Stomach smooth muscle (tissue), 2 donors: ENCODE measurements around the gene KRTDAP.

Experiments
- H3K27ac ChIP-seq: one replicate; pipeline ENCODE4 v1.7.0; 2013; ENCODE audit warnings: mild to moderate bottlenecking, low read length, inconsistent platforms
- H3K27me3 ChIP-seq, 2 donors: one replicate each; pipeline ENCODE4 v1.7.0; 2013; ENCODE audit warnings: low read length in 2 of 2; ENCODE audit not compliant: insufficient read depth in 2 of 2, control insufficient read depth in 1 of 2
- H3K36me3 ChIP-seq, 2 donors: one replicate each; pipeline ENCODE4 v1.7.0; 2013; ENCODE audit warnings: low read length in 2 of 2; ENCODE audit not compliant: control insufficient read depth in 2 of 2, insufficient read depth in 2 of 2
- H3K4me1 ChIP-seq: one replicate; pipeline ENCODE4 v1.7.0; 2013; ENCODE audit warnings: low read length; ENCODE audit not compliant: control insufficient read depth, insufficient read depth
- H3K4me3 ChIP-seq, 2 donors: one replicate each; pipeline ENCODE4 v1.7.0; 2013; ENCODE audit warnings: low read length in 2 of 2
- H3K9ac ChIP-seq, 2 donors: one replicate each; pipeline ENCODE4 v1.7.0; 2013; ENCODE audit warnings: low read length in 2 of 2, mild to moderate bottlenecking in 1 of 2
- H3K9me3 ChIP-seq, 2 donors: one replicate each; pipeline ENCODE4 v1.7.0; 2013; ENCODE audit warnings: low read length in 2 of 2; ENCODE audit not compliant: control insufficient read depth in 2 of 2
- donor health status: healthy.
- donor health status: Pancreatic carcinoma.

Gene KRTDAP

DNA sequence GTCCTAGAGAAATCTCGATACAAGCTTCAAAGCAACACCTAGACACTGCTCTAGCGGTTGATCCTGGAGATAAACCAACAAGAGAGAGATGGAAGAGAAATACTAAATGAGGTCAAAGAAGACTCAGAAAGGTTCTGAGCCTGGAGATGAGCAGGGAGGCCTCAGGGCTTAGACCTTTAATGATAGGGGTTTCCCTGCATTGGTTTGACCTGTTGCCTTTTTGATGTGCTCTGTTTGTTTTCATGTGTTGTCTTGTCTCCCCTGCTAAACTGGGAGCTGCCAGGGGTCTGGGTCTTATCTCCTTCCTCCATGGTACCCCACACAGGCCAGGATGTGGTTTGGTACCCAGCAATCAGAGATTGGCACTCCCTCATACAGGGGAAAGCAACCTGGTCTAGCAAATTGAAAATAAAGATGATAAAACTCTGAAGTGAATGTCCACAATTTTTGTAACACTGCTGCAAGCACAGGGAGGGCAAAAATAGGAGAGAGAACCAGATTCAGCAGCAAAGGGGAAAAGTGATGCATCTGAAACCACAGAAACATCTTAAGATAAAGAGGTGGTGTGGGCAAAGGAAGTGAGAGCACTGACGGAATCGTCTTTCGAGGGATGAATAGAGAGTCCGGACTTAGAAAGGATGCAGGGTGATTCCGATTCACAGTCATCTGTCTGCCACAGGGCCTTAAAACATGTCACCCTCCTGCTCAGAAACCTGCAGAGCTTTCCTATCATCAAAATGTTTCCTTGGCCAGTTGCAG is 38.7 kb downstream of the KRTDAP start:
- Histone ChIP-seq H3K36me3 (no peaks in the 10 kb centered on the region), H3K4me1 (no peaks in the 10 kb centered on the region), H3K9ac (no peak overlapping the region), H3K9me3 (no peaks in the 10 kb centered on the region), H3K27ac (no peak overlapping the region), H3K4me3 (no peak overlapping the region), H3K27me3 (no peaks in the 10 kb centered on the region)

DNA sequence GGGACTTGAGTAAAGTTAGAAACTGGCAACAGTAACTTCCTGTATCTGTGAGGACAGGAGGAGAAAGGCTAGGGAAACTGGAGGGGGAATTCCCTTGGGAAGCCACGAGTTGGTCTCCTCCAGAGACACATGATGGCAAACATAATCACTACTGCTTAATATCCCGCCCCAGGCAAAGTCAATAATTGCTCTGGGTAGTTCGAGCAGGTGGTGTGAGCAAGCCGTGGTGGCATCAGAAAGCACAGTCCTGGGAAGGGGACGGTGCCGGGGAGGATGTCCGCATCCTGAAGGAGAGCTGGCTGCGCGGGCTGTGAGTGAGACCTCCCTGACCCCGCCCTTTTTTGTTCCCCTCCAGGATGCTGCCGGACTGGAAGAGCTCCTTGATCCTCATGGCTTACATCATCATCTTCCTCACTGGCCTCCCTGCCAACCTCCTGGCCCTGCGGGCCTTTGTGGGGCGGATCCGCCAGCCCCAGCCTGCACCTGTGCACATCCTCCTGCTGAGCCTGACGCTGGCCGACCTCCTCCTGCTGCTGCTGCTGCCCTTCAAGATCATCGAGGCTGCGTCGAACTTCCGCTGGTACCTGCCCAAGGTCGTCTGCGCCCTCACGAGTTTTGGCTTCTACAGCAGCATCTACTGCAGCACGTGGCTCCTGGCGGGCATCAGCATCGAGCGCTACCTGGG is 40.8 kb downstream of the KRTDAP start:
- Histone ChIP-seq H3K27me3 (peaks cover 0 to 4% of the 10 kb centered on the region in 2 donors), H3K4me3 (no peak overlapping the region), H3K4me1 (no peaks in the 10 kb centered on the region), H3K36me3 (no peaks in the 10 kb centered on the region), H3K9ac (no peak overlapping the region), H3K9me3 (no peaks in the 10 kb centered on the region), H3K27ac (no peak overlapping the region)

DNA sequence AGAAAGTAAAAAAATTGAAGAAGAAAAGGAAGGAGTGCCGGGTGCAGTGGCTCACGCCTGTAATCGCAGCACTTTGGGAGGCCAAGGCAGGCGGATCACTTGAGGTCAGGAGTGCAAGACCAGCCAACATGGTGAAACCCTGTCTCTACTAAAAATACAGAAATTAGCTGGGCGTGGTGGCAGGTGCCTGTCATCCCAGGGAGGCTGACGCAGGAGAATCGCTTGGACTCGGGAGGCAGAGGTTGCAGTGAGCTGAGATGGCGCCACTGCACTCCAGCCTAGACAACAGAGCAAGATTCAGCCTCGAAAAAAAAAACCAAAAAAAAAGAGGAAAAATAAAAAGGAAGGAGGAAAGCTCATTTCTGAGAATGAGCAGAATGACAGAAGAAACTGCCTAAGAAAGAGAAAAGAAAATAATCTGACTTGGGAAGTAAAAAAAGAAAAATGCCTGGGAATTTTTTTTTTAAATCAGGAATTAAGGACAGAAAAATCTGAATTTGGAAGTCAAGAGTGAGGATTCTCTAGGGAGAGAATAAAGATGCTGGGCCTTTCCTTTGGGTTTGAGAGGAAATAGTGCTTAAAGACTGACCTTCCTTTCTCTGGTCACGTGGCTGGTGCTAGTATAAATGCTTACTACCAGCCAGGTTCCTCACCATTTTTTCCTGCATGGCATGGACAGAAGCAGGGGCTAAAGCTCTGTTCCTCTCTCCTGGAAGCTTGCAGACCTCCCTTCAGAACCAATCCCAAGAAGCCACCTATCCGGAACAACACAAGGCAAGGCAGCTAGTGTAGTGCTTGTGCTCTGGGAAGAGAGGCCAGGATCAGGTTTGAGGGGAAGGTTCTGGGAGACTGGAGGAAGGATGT is 42.4 kb downstream of the KRTDAP start, which contains the start of gene FFAR2:
Gene FFAR2 (plus strand): TSS at position 652 of the 864 bp plus-strand sequence. CDS start 1,458 bp downstream, outside the sequence.
- H3K9me3 ChIP-seq: no peaks in the 10 kb centered on the region
- H3K9ac ChIP-seq: no peak within 1 kb of the TSS
- H3K4me1 ChIP-seq: no peaks in the 10 kb centered on the region
- H3K27me3 ChIP-seq: peaks cover 0 to 4% of the 10 kb centered on the region in 2 donors
- no peak within 1 kb of the TSS for H3K4me3 ChIP-seq
- H3K27ac ChIP-seq: no peak within 1 kb of the TSS
- H3K36me3 ChIP-seq: no peaks in the 10 kb centered on the region

DNA sequence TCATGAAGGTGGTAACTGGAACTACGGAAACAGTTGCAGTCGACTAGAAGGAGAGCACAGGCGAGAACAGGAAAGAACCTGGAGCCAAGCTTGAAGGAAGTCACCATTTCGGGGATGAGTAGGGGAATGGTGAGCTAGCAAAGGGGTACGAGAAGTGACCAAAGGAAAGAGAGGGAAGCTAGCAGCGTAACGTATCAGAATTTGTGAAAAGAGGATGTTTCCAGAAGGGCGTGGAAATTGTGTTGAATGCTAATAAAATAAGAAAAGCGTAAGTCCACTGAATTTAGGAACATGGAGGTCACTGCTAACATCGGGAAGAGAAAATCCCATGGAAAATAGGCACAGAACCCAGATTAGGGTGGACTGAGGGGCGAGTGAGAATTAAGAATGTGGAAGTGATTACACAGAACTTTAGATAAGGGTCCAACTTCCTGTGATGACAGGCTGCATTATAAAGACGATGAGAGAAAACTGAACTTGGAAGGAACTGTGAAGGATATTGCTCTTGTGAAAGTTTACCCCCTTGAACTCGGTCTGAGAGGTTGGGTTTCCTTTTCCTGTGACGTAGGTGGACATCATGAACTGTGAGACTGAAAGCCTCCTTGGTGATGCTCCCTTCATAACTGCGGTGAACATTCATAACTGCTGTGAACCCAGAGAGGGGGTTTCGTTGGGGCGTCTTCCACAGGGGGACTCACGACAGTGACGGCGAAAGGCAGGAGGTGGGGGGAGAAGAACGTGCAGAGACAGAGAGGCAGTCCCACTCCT is 44.3 kb downstream of the KRTDAP start:
- no peaks in the 10 kb centered on the region for H3K4me1 ChIP-seq
- no peaks in the 10 kb centered on the region for H3K36me3 ChIP-seq
- no peaks in the 10 kb centered on the region for H3K9me3 ChIP-seq
- no peak overlapping the region for H3K4me3 ChIP-seq
- peaks cover 0 to 4% of the 10 kb centered on the region in 2 donors for H3K27me3 ChIP-seq
- no peak overlapping the region for H3K27ac ChIP-seq
- H3K9ac ChIP-seq: no peak overlapping the region

DNA sequence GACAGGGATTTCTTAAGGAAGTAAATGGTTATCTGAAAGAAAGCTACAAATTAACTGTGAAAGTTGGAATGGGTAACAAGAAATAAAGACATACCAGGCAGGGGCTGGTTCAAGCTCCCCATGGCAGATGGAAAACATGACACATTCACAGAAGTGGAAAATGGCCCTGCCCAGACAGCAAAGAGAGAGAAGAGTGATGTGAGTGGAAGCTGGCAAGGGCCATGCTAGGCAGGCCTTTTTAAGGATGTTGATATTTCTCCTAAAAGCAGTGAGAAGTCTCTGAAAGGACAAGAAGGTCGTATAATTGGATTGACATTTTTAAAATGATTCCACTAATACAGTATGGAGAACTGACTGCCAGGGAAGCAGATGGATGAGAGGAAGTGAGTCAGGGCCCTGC is 45.5 kb downstream of the KRTDAP start:
- Histone ChIP-seq H3K4me1 (no peaks in the 10 kb centered on the region), H3K27ac (no peak overlapping the region), H3K4me3 (no peak overlapping the region), H3K36me3 (no peaks in the 10 kb centered on the region), H3K9me3 (no peaks in the 10 kb centered on the region), H3K27me3 (peaks cover 0 to 7% of the 10 kb centered on the region in 2 donors), H3K9ac (no peak overlapping the region)

DNA sequence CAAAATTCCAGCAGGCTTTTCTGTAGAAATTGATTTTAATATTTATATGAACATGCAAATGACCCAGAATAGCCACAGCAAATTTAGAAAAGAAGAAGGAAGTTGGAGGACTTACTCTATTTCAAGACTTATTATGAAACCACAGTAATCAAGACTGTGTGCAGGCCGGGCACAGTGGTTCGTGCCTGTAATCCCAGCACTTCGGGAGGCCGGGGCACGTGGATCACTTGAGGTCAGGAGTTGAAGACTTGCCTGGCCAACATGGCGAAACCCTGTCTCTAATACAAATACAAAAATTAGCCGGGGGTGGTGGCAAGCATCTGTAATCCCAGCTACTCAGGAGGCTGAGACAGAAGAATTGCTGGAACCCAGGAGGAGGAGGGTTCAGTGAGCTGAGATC is 48.2 kb downstream of the KRTDAP start:
- no peaks in the 10 kb centered on the region for H3K4me1 ChIP-seq
- H3K9me3 ChIP-seq: no peaks in the 10 kb centered on the region
- no peak overlapping the region for H3K9ac ChIP-seq
- H3K27ac ChIP-seq: no peak overlapping the region
- H3K4me3 ChIP-seq: no peak overlapping the region
- peaks cover 4 to 7% of the 10 kb centered on the region in 2 donors for H3K27me3 ChIP-seq
- H3K36me3 ChIP-seq: no peaks in the 10 kb centered on the region

DNA sequence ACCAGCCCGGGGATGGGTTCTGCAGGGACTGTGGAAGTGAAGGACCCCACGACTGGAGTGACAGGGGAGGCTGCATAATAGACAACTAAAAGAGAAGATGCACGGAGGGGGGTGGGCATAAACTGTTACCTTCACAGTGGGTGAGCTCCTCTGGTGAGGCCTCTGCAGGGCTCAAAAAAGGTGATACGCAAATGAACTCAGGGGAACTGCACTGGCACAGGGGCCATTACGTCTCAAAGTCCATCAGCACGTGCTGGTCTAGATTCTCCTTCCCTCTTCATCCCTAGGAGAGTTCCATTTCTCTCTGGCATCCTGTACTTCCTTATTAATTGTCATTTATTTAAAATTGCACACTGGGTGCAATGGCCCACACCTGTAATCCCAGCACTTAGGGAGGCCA is 50.3 kb downstream of the KRTDAP start:
- no peaks in the 10 kb centered on the region for H3K36me3 ChIP-seq
- H3K4me1 ChIP-seq: no peaks in the 10 kb centered on the region
- H3K27ac ChIP-seq: no peak overlapping the region
- H3K9ac ChIP-seq: no peak overlapping the region
- no peaks in the 10 kb centered on the region for H3K9me3 ChIP-seq
- H3K27me3 ChIP-seq: peaks cover 8 to 13% of the 10 kb centered on the region in 2 donors
- no peak overlapping the region for H3K4me3 ChIP-seq

DNA sequence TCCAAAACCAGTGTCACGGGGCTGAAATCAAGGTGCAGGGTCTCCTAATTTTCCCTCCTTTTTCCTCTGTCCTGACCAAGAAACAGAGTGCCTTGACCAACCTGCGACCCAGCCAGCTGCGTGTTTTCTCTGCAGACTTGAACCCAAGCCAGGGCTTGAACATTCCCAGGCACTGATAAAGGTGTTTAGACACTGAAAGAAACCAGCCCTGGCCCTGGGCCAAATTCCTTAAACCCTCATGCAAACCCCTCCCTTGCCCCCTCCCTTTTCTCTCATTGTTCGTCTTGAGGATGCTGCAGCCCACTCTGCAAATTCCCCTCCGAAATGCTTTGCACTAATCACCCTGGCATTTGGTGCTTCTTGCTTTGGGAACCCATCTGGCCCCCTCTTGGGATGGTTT is 51.7 kb downstream of the KRTDAP start:
- Histone ChIP-seq H3K9me3 (no peaks in the 10 kb centered on the region), H3K36me3 (no peaks in the 10 kb centered on the region), H3K4me3 (no peak overlapping the region), H3K27me3 (peaks cover 11 to 21% of the 10 kb centered on the region in 2 donors), H3K4me1 (no peaks in the 10 kb centered on the region), H3K9ac (no peak overlapping the region), H3K27ac (no peak overlapping the region)

DNA sequence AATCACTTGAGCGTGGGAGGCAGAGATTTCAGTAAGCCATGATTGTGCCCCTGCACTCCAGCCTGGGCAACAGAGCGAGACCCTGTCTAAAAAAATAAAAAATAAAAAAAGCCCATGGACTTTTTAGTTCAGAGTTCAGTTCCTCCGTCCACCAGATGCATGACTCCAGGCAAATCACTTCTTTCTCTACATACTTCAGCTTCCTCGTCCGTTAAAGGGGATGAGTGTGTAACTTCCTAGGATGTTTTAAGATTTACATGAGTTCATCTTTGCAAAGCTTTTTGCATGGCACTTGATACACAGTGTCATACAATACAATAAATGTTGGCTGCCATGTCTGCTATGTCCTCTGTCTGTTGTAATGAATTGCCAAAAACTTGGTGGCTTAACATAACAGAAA is 52.2 kb downstream of the KRTDAP start:
- Histone ChIP-seq H3K9me3 (no peaks in the 10 kb centered on the region), H3K27me3 (peaks cover 11 to 21% of the 10 kb centered on the region in 2 donors), H3K4me1 (no peaks in the 10 kb centered on the region), H3K4me3 (no peak overlapping the region), H3K27ac (no peak overlapping the region), H3K36me3 (no peaks in the 10 kb centered on the region), H3K9ac (no peak overlapping the region)

DNA sequence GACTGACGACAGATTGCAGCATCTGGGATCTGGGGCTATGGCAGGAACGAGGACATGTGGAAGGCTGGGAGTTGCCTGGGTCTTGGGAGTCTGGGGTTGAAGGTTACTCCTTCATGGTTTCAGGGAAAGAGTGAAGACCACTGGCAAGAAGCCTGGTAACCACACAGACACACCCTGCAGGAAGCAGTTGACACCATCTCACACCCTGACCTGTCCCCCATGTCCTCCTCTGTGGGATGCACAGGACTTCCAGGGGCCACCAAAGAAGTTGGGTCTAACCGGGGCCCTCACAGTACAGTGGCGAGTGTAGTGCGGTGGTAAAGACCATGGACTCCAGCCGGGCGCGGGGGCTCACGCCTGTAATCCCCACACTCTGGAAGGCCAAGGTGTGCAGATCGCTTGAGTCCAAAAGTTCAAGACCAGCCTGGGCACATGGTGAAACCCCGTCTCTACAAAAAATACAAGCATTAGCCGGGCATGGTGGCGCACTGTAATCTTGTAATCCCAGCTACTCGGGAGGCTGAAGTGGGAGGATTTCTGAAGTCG is 52.8 kb downstream of the KRTDAP start:
- no peak overlapping the region for H3K27ac ChIP-seq

More for the DNA sequence above, 52.8 kb downstream of the KRTDAP start:
- Histone ChIP-seq H3K9ac (no peak overlapping the region), H3K4me3 (no peak overlapping the region), H3K4me1 (no peaks in the 10 kb centered on the region), H3K36me3 (no peaks in the 10 kb centered on the region), H3K9me3 (no peaks in the 10 kb centered on the region), H3K27me3 (peaks cover 14 to 26% of the 10 kb centered on the region in 2 donors)
